Nephron (organoid): ENCODE results near the gene TLR1.
A peak's percentile ranks its signal among the peaks of the same experiment; 100 is the strongest.
"Not testable (repeated sequence)": the region's sequence is repeated elsewhere in the genome, so short reads cannot be mapped to it uniquely, and the experiment has no call there.

Experiments
- H3K27ac Mint-ChIP-seq, 3 experiments: 2 replicates each; pipeline ENCODE4 v1.8.0; 2020; ENCODE audit warnings: mixed read lengths in 3 of 3, mild to moderate bottlenecking in 2 of 3, moderate library complexity in 1 of 3
- H3K27me3 Mint-ChIP-seq: 2 replicates; pipeline ENCODE4 v1.8.0; 2021; ENCODE audit warnings: low read depth, mild to moderate bottlenecking, moderate library complexity, mixed read lengths
- H3K36me3 Mint-ChIP-seq: 2 replicates; pipeline ENCODE4 v1.8.0; 2020; ENCODE audit warnings: low read depth, mixed read lengths
- H3K4me1 Mint-ChIP-seq: 2 replicates; pipeline ENCODE4 v1.8.0; 2020; ENCODE audit warnings: mixed read lengths
- H3K4me3 Mint-ChIP-seq, 3 experiments: 2 replicates each; pipeline ENCODE4 v1.8.0; 2020; ENCODE audit warnings: mild to moderate bottlenecking in 3 of 3, mixed read lengths in 3 of 3, moderate library complexity in 2 of 3
- H3K9me3 Mint-ChIP-seq: 2 replicates; pipeline ENCODE4 v1.8.0; 2020; ENCODE audit warnings: mixed read lengths
- TF ChIP-seq, protein P1 (sequence below), 3 experiments: fragments of 200-600 bp; sonication (generic); IDR thresholded peaks; one replicate each; pipeline ENCODE4 v1.5.0; 2021; ENCODE audit warnings: antibody characterized with exemption in 3 of 3; ENCODE audit not compliant: unreplicated experiment in 3 of 3

The TLR1 gene

DNA sequence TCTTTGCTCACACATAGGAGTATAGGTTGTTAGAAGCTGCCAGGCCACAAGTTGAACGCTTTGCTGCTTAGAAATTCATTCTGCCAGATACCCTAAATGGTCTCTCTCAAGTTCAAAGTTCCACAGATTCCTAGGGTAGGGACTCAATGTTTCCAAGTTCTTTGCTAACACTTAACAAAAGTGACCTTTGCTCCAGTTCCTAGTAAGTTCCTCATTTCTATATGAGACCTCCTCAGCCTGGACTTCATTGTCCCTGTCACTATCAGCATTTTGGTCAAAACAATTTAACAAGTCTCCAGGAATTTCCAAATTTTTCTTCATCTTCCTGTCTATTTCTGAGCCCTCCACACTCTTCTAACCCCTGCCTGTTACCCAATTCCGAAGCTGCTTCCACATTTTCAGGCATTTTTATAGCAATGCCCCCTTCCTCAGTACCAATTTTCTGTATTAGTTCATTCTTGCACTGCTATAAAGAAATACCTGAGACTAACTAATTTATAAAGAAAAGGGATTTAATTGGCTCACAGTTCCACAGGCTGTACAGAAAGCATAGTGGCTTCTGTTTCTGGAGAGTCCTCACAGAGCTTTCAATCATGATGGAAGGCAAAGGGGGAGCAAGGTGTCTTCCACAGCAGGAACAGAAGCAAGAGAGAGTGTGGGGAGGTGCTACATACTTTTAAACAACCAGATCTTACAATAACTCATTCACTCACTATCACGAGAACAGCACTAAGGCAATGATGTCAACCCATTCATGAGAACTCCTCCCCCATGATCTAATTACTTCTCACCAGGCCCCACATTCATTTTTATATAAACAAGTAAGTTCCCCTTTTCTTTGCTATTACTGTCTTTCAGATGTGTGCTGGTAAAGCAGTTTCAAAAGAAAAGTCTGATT is 11.5 kb upstream of the TLR1 start:
- Mint-ChIP-seq H3K9me3 (no peaks in the 10 kb centered on the region), H3K27ac (no peak overlapping the region), H3K4me1 (no peaks in the 10 kb centered on the region), H3K27me3 (no peaks in the 10 kb centered on the region), H3K36me3 (no peaks in the 10 kb centered on the region), H3K4me3 (no peak overlapping the region)
- TF ChIP-seq, protein P1, sequence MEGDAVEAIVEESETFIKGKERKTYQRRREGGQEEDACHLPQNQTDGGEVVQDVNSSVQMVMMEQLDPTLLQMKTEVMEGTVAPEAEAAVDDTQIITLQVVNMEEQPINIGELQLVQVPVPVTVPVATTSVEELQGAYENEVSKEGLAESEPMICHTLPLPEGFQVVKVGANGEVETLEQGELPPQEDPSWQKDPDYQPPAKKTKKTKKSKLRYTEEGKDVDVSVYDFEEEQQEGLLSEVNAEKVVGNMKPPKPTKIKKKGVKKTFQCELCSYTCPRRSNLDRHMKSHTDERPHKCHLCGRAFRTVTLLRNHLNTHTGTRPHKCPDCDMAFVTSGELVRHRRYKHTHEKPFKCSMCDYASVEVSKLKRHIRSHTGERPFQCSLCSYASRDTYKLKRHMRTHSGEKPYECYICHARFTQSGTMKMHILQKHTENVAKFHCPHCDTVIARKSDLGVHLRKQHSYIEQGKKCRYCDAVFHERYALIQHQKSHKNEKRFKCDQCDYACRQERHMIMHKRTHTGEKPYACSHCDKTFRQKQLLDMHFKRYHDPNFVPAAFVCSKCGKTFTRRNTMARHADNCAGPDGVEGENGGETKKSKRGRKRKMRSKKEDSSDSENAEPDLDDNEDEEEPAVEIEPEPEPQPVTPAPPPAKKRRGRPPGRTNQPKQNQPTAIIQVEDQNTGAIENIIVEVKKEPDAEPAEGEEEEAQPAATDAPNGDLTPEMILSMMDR (IDR thresholded peaks at IDR 0.05; ENCODE audit: unreplicated experiment in 3 of 3) = no peak

DNA sequence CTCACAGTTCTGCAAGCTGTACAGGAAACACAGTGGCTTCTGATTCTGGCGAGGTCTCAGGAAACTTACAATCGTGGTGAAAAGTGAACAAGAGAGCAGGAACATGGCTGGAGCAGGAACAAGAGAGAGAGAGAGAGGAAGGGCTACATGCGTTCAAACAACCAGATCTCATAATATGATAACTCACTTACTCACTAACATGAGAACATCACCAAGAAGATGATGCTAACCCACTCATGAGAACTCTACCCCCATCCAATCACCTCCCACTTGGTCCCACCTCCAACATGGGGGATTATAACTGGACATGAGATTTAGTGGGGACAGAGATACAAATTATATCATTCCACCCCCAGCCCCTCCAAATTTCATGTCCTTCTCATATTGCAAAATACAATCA is 9.8 kb upstream of the TLR1 start:
- TF ChIP-seq, protein P1 (IDR thresholded peaks at IDR 0.05; ENCODE audit: unreplicated experiment in 3 of 3) = no peak
- no peaks in the 10 kb centered on the region for H3K27me3 Mint-ChIP-seq
- no peaks in the 10 kb centered on the region for H3K36me3 Mint-ChIP-seq
- no peaks in the 10 kb centered on the region for H3K4me1 Mint-ChIP-seq
- no peak overlapping the region for H3K4me3 Mint-ChIP-seq
- H3K27ac Mint-ChIP-seq = no peak overlapping the region
- H3K9me3 Mint-ChIP-seq = peaks cover 2% of the 10 kb centered on the region

DNA sequence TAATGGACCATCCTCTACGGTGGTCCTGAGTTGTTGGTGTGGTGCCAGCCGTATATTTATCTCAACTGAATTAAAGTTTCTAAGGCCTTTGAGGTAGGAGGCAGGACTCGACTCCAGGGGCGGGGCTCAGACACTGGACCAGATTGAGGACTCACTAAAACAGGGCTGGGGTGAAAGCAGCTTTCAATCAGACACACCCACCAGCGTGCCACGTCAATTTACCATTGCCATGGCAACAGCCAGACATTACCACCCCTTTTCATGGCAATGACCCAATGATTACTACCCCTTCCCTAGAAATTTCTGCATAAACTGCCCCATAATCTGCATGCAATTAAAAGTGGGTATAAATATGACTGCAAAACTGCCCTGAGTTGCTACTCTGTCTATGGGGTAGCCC is 6.7 kb upstream of the TLR1 start:
- TF ChIP-seq, protein P1 (IDR thresholded peaks at IDR 0.05; ENCODE audit: unreplicated experiment in 3 of 3) = no peak
- Mint-ChIP-seq H3K36me3 (no peaks in the 10 kb centered on the region), H3K27me3 (no peaks in the 10 kb centered on the region), H3K27ac (no peak overlapping the region), H3K4me3 (no peak overlapping the region), H3K4me1 (no peaks in the 10 kb centered on the region), H3K9me3 (peaks cover 3% of the 10 kb centered on the region)

DNA sequence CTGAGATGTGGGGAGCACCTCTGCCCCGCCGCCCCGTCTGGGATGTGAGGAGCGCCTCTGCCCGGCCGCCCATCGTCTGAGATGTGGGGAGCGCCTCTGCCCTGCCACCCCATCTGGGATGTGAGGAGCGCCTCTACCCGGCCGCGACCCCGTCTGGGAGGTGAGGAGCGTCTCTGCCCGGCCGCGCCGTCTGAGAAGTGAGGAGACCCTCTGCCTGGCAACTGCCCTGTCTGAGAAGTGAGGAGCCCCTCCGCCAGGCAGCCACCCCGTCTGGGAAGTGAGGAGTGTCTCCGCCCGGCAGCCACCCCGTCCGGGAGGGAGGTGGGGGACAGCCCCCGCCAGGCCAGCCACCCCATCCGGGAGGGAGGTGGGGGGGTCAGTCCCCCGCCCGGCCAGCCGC is 2.9 kb upstream of the TLR1 start:
- not testable (repeated sequence) for H3K27ac Mint-ChIP-seq, H3K4me3 Mint-ChIP-seq, H3K4me1 Mint-ChIP-seq, H3K27me3 Mint-ChIP-seq, H3K9me3 Mint-ChIP-seq, H3K36me3 Mint-ChIP-seq

DNA sequence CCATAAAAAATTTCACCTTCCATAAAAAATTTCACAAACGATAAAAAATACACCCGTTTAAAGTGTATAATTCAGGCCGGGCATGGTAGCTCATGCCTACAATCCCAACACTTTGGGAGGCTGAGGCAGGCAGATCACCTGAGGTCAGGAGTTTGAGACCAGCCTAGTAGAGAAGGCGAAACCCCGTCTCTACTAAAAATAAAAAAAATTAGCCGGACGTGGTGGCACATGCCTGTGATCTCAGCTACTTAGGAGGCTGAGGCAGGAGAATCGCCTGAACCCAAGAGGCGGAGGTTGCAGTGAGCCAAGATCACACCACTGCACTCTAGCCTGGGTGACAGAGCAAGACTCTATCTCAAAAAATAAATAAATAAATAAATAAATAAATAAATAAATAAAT is 1.7 kb upstream of the TLR1 start:
- H3K27ac Mint-ChIP-seq = not testable (repeated sequence)

DNA sequence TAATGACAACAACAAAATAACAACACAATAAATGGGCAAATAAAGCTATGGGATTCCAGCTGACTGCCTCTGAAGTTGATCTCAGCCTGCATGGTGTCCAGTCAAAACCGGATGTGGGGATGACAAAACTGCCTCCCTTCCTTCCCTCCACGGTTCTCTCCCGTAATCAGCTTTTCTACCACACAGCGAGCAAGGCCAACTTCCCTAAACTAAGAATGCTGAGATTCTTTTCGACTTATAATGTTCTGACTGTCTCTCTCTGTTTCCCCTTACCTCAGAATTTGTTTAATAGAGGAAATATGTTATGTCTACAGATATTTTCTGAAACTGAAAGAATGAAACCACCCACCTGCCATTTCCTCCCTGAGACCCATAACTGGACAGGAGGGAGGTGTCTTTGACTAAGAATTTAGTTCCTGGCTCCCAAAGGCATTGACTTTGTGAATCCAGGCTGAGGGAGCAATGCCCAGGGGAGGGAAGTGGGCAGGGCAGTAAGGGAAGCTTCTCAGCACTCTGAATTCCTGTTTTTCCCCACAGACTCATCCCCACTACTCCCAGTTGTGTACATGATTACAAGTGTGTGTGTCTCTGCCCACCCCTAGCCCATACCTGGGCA is 1.0 kb upstream of the TLR1 start:
- Mint-ChIP-seq H3K4me3 (no peak overlapping the region), H3K36me3 (no peaks in the 10 kb centered on the region), H3K27ac (peak overlapping the region in 2 of 3 experiments; percentile 71 to 96), H3K27me3 (no peaks in the 10 kb centered on the region), H3K4me1 (peaks cover 10% of the 10 kb centered on the region), H3K9me3 (peaks cover 18% of the 10 kb centered on the region)
- TF ChIP-seq, protein P1 (IDR thresholded peaks at IDR 0.05; ENCODE audit: unreplicated experiment in 3 of 3) = no peak

More for the DNA sequence above, 1.7 kb upstream of the TLR1 start:
- H3K9me3 Mint-ChIP-seq = peaks cover 15% of the 10 kb centered on the region
- not testable (repeated sequence) for H3K4me3 Mint-ChIP-seq, H3K36me3 Mint-ChIP-seq, H3K27me3 Mint-ChIP-seq, H3K4me1 Mint-ChIP-seq
